Right renal cortex interstitium (tissue), 3 donors: ENCODE data around the gene KRTAP4-4. TPM values are rescaled to one million over a fixed set of nuclear protein-coding genes. Genes with fewer than 3 reads are reported as not detected.
"Not testable (repeated sequence)": the region's sequence is repeated elsewhere in the genome, so short reads cannot be mapped to it uniquely, and the experiment has no call there.

Experiments
- DNase-seq, 3 donors: peaks; one replicate each; pipeline ENCODE4 v3.0.0-alpha.2; 2013; ENCODE audit warnings: low read depth in 3 of 3, low spot score in 2 of 3
- polyA plus RNA-seq, 3 donors: library from polyadenylated mRNA; unstranded; fragments of 120-200 nt; gene quantifications; one replicate each; pipeline ENCODE4 v1.2.1, GENCODE V29; 2013; ENCODE audit not compliant: insufficient read length in 3 of 3

Gene KRTAP4-4
- polyA plus RNA-seq, result not detected

GRCh38 chr17:41160648-41161047, at the start of gene KRTAP4-4:
Gene KRTAP4-4 (minus strand): TSS chr17:41160748. CDS start chr17:41160691, 57 bp downstream.
- DNase-seq, result no peak

- no peak for DNase-seq
Measured at GRCh38 chr17:41199421-41200078, 39.0 kb upstream of the KRTAP4-4 start.

GRCh38 chr17:41196068-41196467, 35.5 kb upstream of the KRTAP4-4 start:
- no peak for DNase-seq

GRCh38 chr17:41190328-41190727, 29.8 kb upstream of the KRTAP4-4 start:
- no peak for DNase-seq

- DNase-seq, result not testable (repeated sequence)
Measured at GRCh38 chr17:41189837-41190318, 29.3 kb upstream of the KRTAP4-4 start, which contains the start of gene KRTAP9-1. Gene KRTAP9-1 (plus strand): TSS chr17:41189887. CDS start chr17:41189887, 0 bp downstream.

GRCh38 chr17:41186872-41187271, 26.3 kb upstream of the KRTAP4-4 start:
- no peak for DNase-seq

GRCh38 chr17:41185001-41185400, 24.5 kb upstream of the KRTAP4-4 start:
- DNase-seq, result no peak

- no peak for DNase-seq
Measured at GRCh38 chr17:41184480-41184961, 24.0 kb upstream of the KRTAP4-4 start, which contains the start of gene KRTAP4-1. Gene KRTAP4-1 (minus strand): TSS chr17:41184911. CDS start chr17:41184854, 57 bp downstream.

GRCh38 chr17:41178843-41179616, 18.5 kb upstream of the KRTAP4-4 start:
- DNase-seq, result no peak

GRCh38 chr17:41178341-41178740, 17.8 kb upstream of the KRTAP4-4 start:
- no peak for DNase-seq

- DNase-seq, result no peak
Measured at GRCh38 chr17:41177727-41178271, 17.3 kb upstream of the KRTAP4-4 start, which contains the start of gene KRTAP4-2. Gene KRTAP4-2 (minus strand): TSS chr17:41178221. CDS start chr17:41178164, 57 bp downstream.

GRCh38 chr17:41176744-41177387, 16.3 kb upstream of the KRTAP4-4 start:
- DNase-seq, result no peak

- no peak for DNase-seq
Measured at GRCh38 chr17:41171886-41172285, 11.3 kb upstream of the KRTAP4-4 start.

- DNase-seq, result no peak
Measured at GRCh38 chr17:41168121-41168520, 7.6 kb upstream of the KRTAP4-4 start, which contains the start of gene KRTAP4-3. Gene KRTAP4-3 (minus strand): TSS chr17:41168221. CDS start chr17:41168172, 49 bp downstream.

GRCh38 chr17:41167561-41167960, 7.0 kb upstream of the KRTAP4-4 start:
- no peak for DNase-seq

GRCh38 chr17:41163828-41164227, 3.3 kb upstream of the KRTAP4-4 start:
- DNase-seq, result no peak

- DNase-seq, result not testable (repeated sequence)
Measured at GRCh38 chr17:41160190-41160589, 358 bp downstream of the KRTAP4-4 start.

- no peak for DNase-seq
Measured at GRCh38 chr17:41153856-41154255, 6.7 kb downstream of the KRTAP4-4 start.

- no peak for DNase-seq
Measured at GRCh38 chr17:41151525-41151924, 9.0 kb downstream of the KRTAP4-4 start.

GRCh38 chr17:41150026-41150425, 10.5 kb downstream of the KRTAP4-4 start:
- no peak for DNase-seq

- no peak for DNase-seq
Measured at GRCh38 chr17:41149652-41149985, 10.9 kb downstream of the KRTAP4-4 start, which contains the start of gene KRTAP4-5. Gene KRTAP4-5 (minus strand): TSS chr17:41149825. CDS start chr17:41149767, 58 bp downstream.
